Body of pancreas (tissue), 4 donors: ENCODE results near the gene CDT1.

ENCODE experiments used
- POLR2A ChIP-seq, 3 donors: fragments of 450-650 bp; IDR thresholded peaks; one replicate each; pipeline ENCODE4 v1.6.1; 2016; ENCODE audit warnings: antibody characterized with exemption in 3 of 3, mild to moderate bottlenecking in 2 of 3
- TF ChIP-seq, protein P1 (sequence below), 7 experiments: fragments of 450-650 bp in 4 of 7; fragments of 200-600 bp in 3 of 7; sonication (generic) in 3 of 7; IDR thresholded peaks; one replicate each; pipeline ENCODE4 v1.5.1; 2016 to 2019; ENCODE audit warnings: antibody characterized with exemption in 7 of 7

DNA sequence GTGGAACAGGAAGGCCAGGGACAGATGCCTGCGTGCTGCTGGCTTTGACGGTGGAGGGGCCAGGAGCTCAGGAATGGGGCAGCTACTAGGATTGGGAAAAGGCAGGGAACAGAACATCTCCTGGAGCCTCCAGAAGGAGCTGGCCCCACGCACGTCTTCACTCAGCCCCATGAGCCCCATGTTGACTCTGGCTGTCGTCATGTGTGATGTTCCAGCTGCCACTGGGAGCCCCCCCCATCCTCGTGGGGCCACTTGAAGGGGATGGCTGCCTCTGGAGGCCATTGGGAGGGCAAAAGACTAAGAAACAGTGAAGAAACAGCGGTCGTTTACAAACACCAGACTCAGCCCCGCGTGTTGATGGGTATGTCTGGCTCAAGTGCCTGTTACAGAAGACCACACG, 26.7 kb downstream of the CDT1 start:
- TF ChIP-seq, protein P1, sequence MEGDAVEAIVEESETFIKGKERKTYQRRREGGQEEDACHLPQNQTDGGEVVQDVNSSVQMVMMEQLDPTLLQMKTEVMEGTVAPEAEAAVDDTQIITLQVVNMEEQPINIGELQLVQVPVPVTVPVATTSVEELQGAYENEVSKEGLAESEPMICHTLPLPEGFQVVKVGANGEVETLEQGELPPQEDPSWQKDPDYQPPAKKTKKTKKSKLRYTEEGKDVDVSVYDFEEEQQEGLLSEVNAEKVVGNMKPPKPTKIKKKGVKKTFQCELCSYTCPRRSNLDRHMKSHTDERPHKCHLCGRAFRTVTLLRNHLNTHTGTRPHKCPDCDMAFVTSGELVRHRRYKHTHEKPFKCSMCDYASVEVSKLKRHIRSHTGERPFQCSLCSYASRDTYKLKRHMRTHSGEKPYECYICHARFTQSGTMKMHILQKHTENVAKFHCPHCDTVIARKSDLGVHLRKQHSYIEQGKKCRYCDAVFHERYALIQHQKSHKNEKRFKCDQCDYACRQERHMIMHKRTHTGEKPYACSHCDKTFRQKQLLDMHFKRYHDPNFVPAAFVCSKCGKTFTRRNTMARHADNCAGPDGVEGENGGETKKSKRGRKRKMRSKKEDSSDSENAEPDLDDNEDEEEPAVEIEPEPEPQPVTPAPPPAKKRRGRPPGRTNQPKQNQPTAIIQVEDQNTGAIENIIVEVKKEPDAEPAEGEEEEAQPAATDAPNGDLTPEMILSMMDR (IDR thresholded peaks at IDR 0.05), result no peak
- no peak for TF ChIP-seq POLR2A (IDR thresholded peaks at IDR 0.05)
